K562 (cell line): ENCODE data around the gene PPM1N. TPM values are rescaled to one million over a fixed set of nuclear protein-coding genes. Genes with fewer than 3 reads are reported as not detected.
A peak's percentile ranks its signal among the peaks of the same experiment; 100 is the strongest.

Experiments used
- ATAC-seq: fragments of 200-7000 bp; cut with Tn5 transposase; 3 replicates; pipeline ENCODE4 v1.9.1; 2020; ENCODE audit warnings: moderate library complexity
- BruUV-seq: library from RNA; stranded (reverse); fragments of 400-500 nt; replicated peaks from 2 replicates; lab custom pipeline; 2021; lab: Mats Ljungman, UMichigan
- CTCF ChIA-PET: fragments of 300-600 bp; formaldehyde crosslinking; extraction: SDS; loops from one replicate; lab custom pipeline; 2021; ENCODE audit warnings: low intra/inter-chr PET ratio; lab: Yijun Ruan, JAX
- POLR2A ChIA-PET: fragments of 300-600, 350-650 bp; sonication (Branson Sonifier 250); formaldehyde crosslinking; extraction: SDS; loops from one replicate; lab custom pipeline; 2021; ENCODE audit warnings: antibody characterized with exemption, inconsistent platforms; lab: Yijun Ruan, JAX
- DNase-seq, 4 experiments: peaks; one replicate each; pipeline versions ENCODE4 v3.0.0 to v3.0.0-alpha.2; 2011 to 2018; ENCODE audit warnings: low spot score in 3 of 4, mixed read lengths in 3 of 4; ENCODE audit errors: extremely low read depth in 1 of 4
- FAIRE-seq: peaks from 2 replicates; lab custom pipeline; 2011; peaks lifted over from hg19 to GRCh38; lab: Jason Lieb, UNC
- H2AFZ ChIP-seq: 2 replicates; pipeline ENCODE4 v1.6.0; 2011; ENCODE audit warnings: low read depth, low read length, control low read depth, inconsistent platforms
- H3K27ac ChIP-seq: fragments of 200-600 bp; 3 replicates; pipeline ENCODE4 v1.8.0; 2011; ENCODE audit warnings: low read depth, mild to moderate bottlenecking, control low read depth, inconsistent platforms, low read length, moderate library complexity, mixed read lengths; ENCODE audit errors: extremely low read depth
- H3K27me3 ChIP-seq, 2 experiments: fragments of 300-600 bp in 1 of 2; 2 replicates in 1 of 2; 3 replicates in 1 of 2; pipeline versions ENCODE4 v1.6.0 to v1.8.0; 2011; ENCODE audit warnings: inconsistent platforms in 2 of 2, low read length in 2 of 2, mild to moderate bottlenecking in 1 of 2, mixed read lengths in 1 of 2, moderate library complexity in 1 of 2; ENCODE audit not compliant: control insufficient read depth in 2 of 2, insufficient read depth in 2 of 2
- H3K36me3 ChIP-seq: fragments of 300-600 bp; 3 replicates; pipeline ENCODE4 v1.8.0; 2011; ENCODE audit warnings: mild to moderate bottlenecking, low read length, inconsistent platforms; ENCODE audit not compliant: control insufficient read depth, insufficient read depth
- H3K4me1 ChIP-seq, 2 experiments: fragments of 200-600 bp in 1 of 2; replicated peaks in 1 of 2; 2 replicates in 1 of 2; 3 replicates in 1 of 2; pipeline versions ENCODE4 v1.5.1 to v1.8.0; 2011; ENCODE audit warnings: inconsistent platforms in 2 of 2, low read length in 2 of 2, mild to moderate bottlenecking in 1 of 2, mixed read lengths in 1 of 2, moderate library complexity in 1 of 2; ENCODE audit not compliant: control insufficient read depth in 2 of 2, insufficient read depth in 2 of 2
- H3K4me2 ChIP-seq: 2 replicates; pipeline ENCODE4 v1.6.1; 2011; ENCODE audit warnings: low read length, control low read depth, inconsistent platforms, mixed read lengths; ENCODE audit not compliant: insufficient read depth
- H3K4me3 ChIP-seq: fragments of 200-600 bp; sonication (generic), shearing (Covaris generic); 2 replicates; pipeline ENCODE4 v1.5.1; 2016; ENCODE audit warnings: control low read depth, inconsistent platforms
- H3K79me2 ChIP-seq: fragments of 200-600 bp; 3 replicates; pipeline ENCODE4 v1.8.0; 2011; ENCODE audit warnings: low read length, inconsistent platforms; ENCODE audit not compliant: control insufficient read depth, insufficient read depth
- H3K9ac ChIP-seq, 2 experiments: 2 replicates each; pipeline versions ENCODE4 v1.6.0 to v1.6.1; 2011; ENCODE audit warnings: low read depth in 2 of 2, low read length in 2 of 2, control low read depth in 1 of 2, inconsistent platforms in 1 of 2, mild to moderate bottlenecking in 1 of 2, mixed read lengths in 1 of 2; ENCODE audit not compliant: insufficient read depth in 1 of 2
- H3K9me1 ChIP-seq: one replicate; pipeline ENCODE4 v1.6.0; 2011; ENCODE audit warnings: inconsistent platforms, mild to moderate bottlenecking, low read length, moderate library complexity; ENCODE audit not compliant: control insufficient read depth, insufficient read depth
- H3K9me3 ChIP-seq: replicated peaks from 2 replicates; pipeline ENCODE4 v1.5.1; 2011; ENCODE audit warnings: low read depth, low read length, inconsistent platforms; ENCODE audit not compliant: control insufficient read depth, insufficient read depth
- H4K20me1 ChIP-seq: replicated peaks from 2 replicates; pipeline ENCODE4 v1.6.1; 2011; ENCODE audit warnings: low read length, inconsistent platforms, mixed read lengths; ENCODE audit not compliant: control insufficient read depth, insufficient read depth
- NRF1 ChIP-seq, 2 experiments: fragments of 450-650 bp; IDR thresholded peaks in 1 of 2; conservative IDR thresholded peaks in 1 of 2; 2 replicates each; pipeline ENCODE4 v1.6.1; 2014; ENCODE audit warnings: mild to moderate bottlenecking in 2 of 2
- POLR2AphosphoS5 ChIP-seq: IDR thresholded peaks from 2 replicates; pipeline ENCODE4 v1.6.1; 2011; ENCODE audit warnings: mild to moderate bottlenecking, low read depth, low read length, moderate library complexity; ENCODE audit not compliant: control insufficient read depth, insufficient read depth
- SIN3A ChIP-seq, 2 experiments: fragments of 150-350 bp in 1 of 2; IDR thresholded peaks; 2 replicates each; pipeline ENCODE4 v1.6.1; 2011 to 2016; ENCODE audit warnings: borderline replicate concordance in 2 of 2, low read depth in 2 of 2, low read length in 2 of 2, mild to moderate bottlenecking in 2 of 2, moderate library complexity in 2 of 2; ENCODE audit not compliant: control insufficient read depth in 1 of 2
- ZBTB7A ChIP-seq: IDR thresholded peaks from 2 replicates; pipeline ENCODE4 v1.6.1; 2011; ENCODE audit warnings: low read depth, mild to moderate bottlenecking, low read length, moderate library complexity, borderline replicate concordance; ENCODE audit not compliant: control insufficient read depth
- ZFP36 ChIP-seq: fragments of 150-350 bp; IDR thresholded peaks from 2 replicates; pipeline ENCODE4 v1.6.1; 2018; ENCODE audit warnings: low read length, low read depth; ENCODE audit not compliant: partially characterized antibody
- WGBS: fragments of 100-300 bp; shearing (Covaris generic); methylation state at CpG from one replicate; pipeline ENCODE4 v1.1.6; 2016; ENCODE audit warnings: low coverage, mixed read lengths; ENCODE audit not compliant: insufficient coverage; ENCODE audit errors: missing lambda C conversion rate; 5-methylcytosine and 5-hydroxymethylcytosine counted together
- in situ Hi-C: fragments of 300-500 bp; cut with MboI; formaldehyde crosslinking; loops from 4 replicates; pipeline ENCODE4 v1.15.0; 2018; ENCODE audit warnings: inconsistent platforms, mixed read lengths
- intact Hi-C: fragments of 100-400 bp; cut with micrococcal nuclease; formaldehyde crosslinking; loops from 2 replicates; pipeline ENCODE4 v1.14.2; 2022
- polyA plus RNA-seq, 8 experiments: library from polyadenylated mRNA; depleted of rRNA in 4 of 8; stranded (reverse) in 5 of 8; unstranded in 3 of 8; fragments of >200 nt; fragmentation: Nextera tagmentation in 2 of 8; fragmentation: Illumina TruSeq in 1 of 8; extraction: Ambion mirVana in 2 of 8; extraction: Trizol in 1 of 8; gene quantifications; 2 replicates each; pipeline versions ENCODE4 v1.2.1 to v1.2.3, GENCODE V29; 2011 to 2014; ENCODE audit warnings: inconsistent platforms in 1 of 8, missing spikeins in 1 of 8
- total RNA-seq, 7 experiments: library from RNA; depleted of rRNA in 6 of 7; stranded (reverse); fragments of >200 nt in 6 of 7; fragmentation: Illumina TruSeq in 2 of 7; extraction: Trizol in 2 of 7; gene quantifications; 2 replicates each; pipeline versions ENCODE4 v1.2.1 to v1.2.3, GENCODE V29; 2011 to 2021; ENCODE audit warnings: low replicate concordance in 1 of 7

Gene PPM1N
- total and polyA plus RNA-seq, 9 of the 15 experiments (the other 6 are each of a cell fraction or from before 2014, with no cell fraction given), result 4.5 to 15.6 (median 8.7) TPM

DNA sequence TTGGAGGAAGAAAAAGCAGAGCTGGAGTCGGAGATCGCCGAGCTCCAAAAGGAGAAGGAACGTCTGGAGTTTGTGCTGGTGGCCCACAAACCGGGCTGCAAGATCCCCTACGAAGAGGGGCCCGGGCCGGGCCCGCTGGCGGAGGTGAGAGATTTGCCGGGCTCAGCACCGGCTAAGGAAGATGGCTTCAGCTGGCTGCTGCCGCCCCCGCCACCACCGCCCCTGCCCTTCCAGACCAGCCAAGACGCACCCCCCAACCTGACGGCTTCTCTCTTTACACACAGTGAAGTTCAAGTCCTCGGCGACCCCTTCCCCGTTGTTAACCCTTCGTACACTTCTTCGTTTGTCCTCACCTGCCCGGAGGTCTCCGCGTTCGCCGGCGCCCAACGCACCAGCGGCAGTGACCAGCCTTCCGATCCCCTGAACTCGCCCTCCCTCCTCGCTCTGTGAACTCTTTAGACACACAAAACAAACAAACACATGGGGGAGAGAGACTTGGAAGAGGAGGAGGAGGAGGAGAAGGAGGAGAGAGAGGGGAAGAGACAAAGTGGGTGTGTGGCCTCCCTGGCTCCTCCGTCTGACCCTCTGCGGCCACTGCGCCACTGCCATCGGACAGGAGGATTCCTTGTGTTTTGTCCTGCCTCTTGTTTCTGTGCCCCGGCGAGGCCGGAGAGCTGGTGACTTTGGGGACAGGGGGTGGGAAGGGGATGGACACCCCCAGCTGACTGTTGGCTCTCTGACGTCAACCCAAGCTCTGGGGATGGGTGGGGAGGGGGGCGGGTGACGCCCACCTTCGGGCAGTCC, 25.5 kb upstream of the PPM1N start (continued):
- peak; percentile 85 for TF ChIP-seq ZFP36
- TF ChIP-seq, all 486 proteins: peak for 10

DNA sequence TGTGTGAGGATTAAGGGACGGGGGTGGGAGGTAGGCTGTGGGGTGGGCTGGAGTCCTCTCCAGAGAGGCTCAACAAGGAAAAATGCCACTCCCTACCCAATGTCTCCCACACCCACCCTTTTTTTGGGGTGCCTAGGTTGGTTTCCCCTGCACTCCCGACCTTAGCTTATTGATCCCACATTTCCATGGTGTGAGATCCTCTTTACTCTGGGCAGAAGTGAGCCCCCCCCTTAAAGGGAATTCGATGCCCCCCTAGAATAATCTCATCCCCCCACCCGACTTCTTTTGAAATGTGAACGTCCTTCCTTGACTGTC, 24.9 kb upstream of the PPM1N start:
- no peaks in the 10 kb centered on the region for H3K79me2 ChIP-seq
- H2AFZ ChIP-seq, result no peak overlapping the region
- H3K9me1 ChIP-seq, result no peaks in the 10 kb centered on the region
- FAIRE-seq, result no peak
- BruUV-seq, result no TSS peak
- H3K36me3 ChIP-seq, result no peaks in the 10 kb centered on the region
- H3K9me3 ChIP-seq, result no peaks in the 10 kb centered on the region
- TF ChIP-seq NRF1 (conservative IDR thresholded peaks at IDR 0.05 in 1 of 2, IDR thresholded peaks at IDR 0.05 in 1 of 2), result no peak
- TF ChIP-seq SIN3A (IDR thresholded peaks at IDR 0.05; ENCODE audit: borderline replicate concordance in 2 of 2, control insufficient read depth in 1 of 2, low read depth in 2 of 2, low read length in 2 of 2), result peak in 1 of 2 experiments; percentile 9; a peak in 1 of 4 replicates
- peak; percentile 18; the same call in 1 of the 2 replicates for TF ChIP-seq POLR2AphosphoS5
- TF ChIP-seq ZBTB7A, result 0 out of 2 replicates have a peak, but pooled peaks have one; percentile 4
- POLR2A ChIA-PET, result interaction anchor here (0.6 kb wide), 1 partner anchor 32 kb away, joined by 3 read pairs; no protein-coding TSS in a partner anchor
- 26% methylated on average over 4 of the region's 5 CpGs for WGBS
- in situ Hi-C loops, result no loop called here
- peaks cover 17 to 40% of the 10 kb centered on the region in 2 experiments; a peak in 4 of 5 replicates for H3K4me1 ChIP-seq
- intact Hi-C loops, result no loop called here
- ATAC-seq, result no peak
- DNase-seq, result no peak
- H3K27me3 ChIP-seq, result no peaks in the 10 kb centered on the region
- no peak overlapping the region for H3K4me2 ChIP-seq
- no peaks in the 10 kb centered on the region for H4K20me1 ChIP-seq
- no peak overlapping the region for H3K27ac ChIP-seq
- CTCF ChIA-PET, result no interaction called here
- no peak overlapping the region for H3K9ac ChIP-seq
- H3K4me3 ChIP-seq, result no peak overlapping the region
